Measurements from ENCODE around the gene KSR2. TPM values are rescaled to one million over a fixed set of nuclear protein-coding genes. Genes with fewer than 3 reads are reported as not detected.

Gene KSR2
- total RNA-seq, 4 donors from 2014 or later = 1.2 to 11.0 (median 2.2) TPM

GRCh38 chr12:117490130-117490529, 478.7 kb downstream of the KSR2 start:
- intact Hi-C loops (cut with DNase I) = no loop called here
- Histone ChIP-seq H3K4me1 (peaks cover 4 to 13% of the 10 kb centered on the region in 2 donors), H3K36me3 (no peaks in the 10 kb centered on the region), H3K4me3 (replicated peaks in 1 of 3) (no peak overlapping the region), H3K9me3 (no peaks in the 10 kb centered on the region), H3K27me3 (no peaks in the 10 kb centered on the region), H3K27ac (no peak overlapping the region)
- no peak for TF ChIP-seq CTCF (IDR thresholded peaks at IDR 0.05)
- TF ChIP-seq POLR2A (IDR thresholded peaks at IDR 0.05) = no peak
- WGBS, 2 donors = 75 to 91% methylated on average over 3 of the region's 3 CpGs
- no peak for DNase-seq

- Histone ChIP-seq H3K36me3 (no peaks in the 10 kb centered on the region), H3K4me1 (peaks cover 0 to 8% of the 10 kb centered on the region in 2 donors), H3K9me3 (no peaks in the 10 kb centered on the region), H3K27ac (no peak overlapping the region), H3K27me3 (no peaks in the 10 kb centered on the region), H3K4me3 (replicated peaks in 1 of 3) (no peak overlapping the region)
- WGBS, 2 donors = 93 to 94% methylated on average over 3 of the region's 3 CpGs
- intact Hi-C loops (cut with DNase I) = no loop called here
- no peak for TF ChIP-seq POLR2A (IDR thresholded peaks at IDR 0.05)
- no peak for TF ChIP-seq CTCF (IDR thresholded peaks at IDR 0.05)
- DNase-seq = no peak
Measured at GRCh38 chr12:117489671-117490070, 479.1 kb downstream of the KSR2 start.

GRCh38 chr12:117486840-117487659, 481.7 kb downstream of the KSR2 start:
- intact Hi-C loops (cut with DNase I) = no loop called here
- no peaks in the 10 kb centered on the region for H3K9me3 ChIP-seq
- no peaks in the 10 kb centered on the region for H3K27me3 ChIP-seq
- DNase-seq = peak; percentile 45 to 55
- H3K4me1 ChIP-seq = peaks cover 0 to 7% of the 10 kb centered on the region in 2 donors
- TF ChIP-seq CTCF (IDR thresholded peaks at IDR 0.05) (no peak), POLR2A (IDR thresholded peaks at IDR 0.05) (no peak)
- H3K4me3 ChIP-seq (replicated peaks in 1 of 3) = no peak overlapping the region
- H3K36me3 ChIP-seq = no peaks in the 10 kb centered on the region
- 67 to 85% methylated on average over 5 of the region's 5 CpGs for WGBS, 2 donors
- H3K27ac ChIP-seq = no peak overlapping the region

- WGBS, 2 donors = 68 to 73% methylated on average over 10 of the region's 10 CpGs
- no peaks in the 10 kb centered on the region for H3K9me3 ChIP-seq
- H3K36me3 ChIP-seq = no peaks in the 10 kb centered on the region
- peaks cover 0 to 7% of the 10 kb centered on the region in 2 donors for H3K4me1 ChIP-seq
- DNase-seq = no peak
- H3K27me3 ChIP-seq = no peaks in the 10 kb centered on the region
- TF ChIP-seq CTCF (IDR thresholded peaks at IDR 0.05) (no peak), POLR2A (IDR thresholded peaks at IDR 0.05) (no peak)
- intact Hi-C loops (cut with DNase I) = no loop called here
- H3K4me3 ChIP-seq (replicated peaks in 1 of 3) = no peak overlapping the region
- no peak overlapping the region for H3K27ac ChIP-seq
Measured at GRCh38 chr12:117485984-117486839, 482.6 kb downstream of the KSR2 start.
